Activated T-cell treated with anti-CD3 and anti-CD28 coated beads, Interleukin-2, amount 50 U/mL, for 24 hours (primary cell): ENCODE data around the gene ECHDC3.
"Not testable (repeated sequence)": the region's sequence is repeated elsewhere in the genome, so short reads cannot be mapped to it uniquely, and the experiment has no call there.

Experiments used
- DNase-seq: peaks from one replicate; pipeline ENCODE4 v3.0.0-alpha.2; 2020
- H3K27ac Mint-ChIP-seq: 2 replicates; pipeline ENCODE4 v1.8.0; 2020; ENCODE audit warnings: mild to moderate bottlenecking, mixed read lengths
- H3K27me3 Mint-ChIP-seq: 2 replicates; pipeline ENCODE4 v1.8.0; 2020; ENCODE audit warnings: mixed read lengths
- H3K36me3 Mint-ChIP-seq: 2 replicates; pipeline ENCODE4 v1.8.0; 2020; ENCODE audit warnings: low read depth, mixed read lengths
- H3K4me1 Mint-ChIP-seq: 2 replicates; pipeline ENCODE4 v1.8.0; 2020; ENCODE audit warnings: low read depth, mixed read lengths
- H3K4me3 Mint-ChIP-seq: 2 replicates; pipeline ENCODE4 v1.8.0; 2020; ENCODE audit warnings: mild to moderate bottlenecking, moderate library complexity, mixed read lengths
- H3K9me3 Mint-ChIP-seq: 2 replicates; pipeline ENCODE4 v1.8.0; 2020; ENCODE audit warnings: mixed read lengths

Gene ECHDC3

GRCh38 chr10:11728353-11728752 is 13.8 kb upstream of the ECHDC3 start:
- no peak overlapping the region for H3K27ac Mint-ChIP-seq
- DNase-seq: no peak
- H3K4me3 Mint-ChIP-seq: no peak overlapping the region
- no peaks in the 10 kb centered on the region for H3K9me3 Mint-ChIP-seq
- H3K36me3 Mint-ChIP-seq: no peaks in the 10 kb centered on the region
- H3K27me3 Mint-ChIP-seq: peaks cover 19% of the 10 kb centered on the region
- H3K4me1 Mint-ChIP-seq: peaks cover 2% of the 10 kb centered on the region

DNA sequence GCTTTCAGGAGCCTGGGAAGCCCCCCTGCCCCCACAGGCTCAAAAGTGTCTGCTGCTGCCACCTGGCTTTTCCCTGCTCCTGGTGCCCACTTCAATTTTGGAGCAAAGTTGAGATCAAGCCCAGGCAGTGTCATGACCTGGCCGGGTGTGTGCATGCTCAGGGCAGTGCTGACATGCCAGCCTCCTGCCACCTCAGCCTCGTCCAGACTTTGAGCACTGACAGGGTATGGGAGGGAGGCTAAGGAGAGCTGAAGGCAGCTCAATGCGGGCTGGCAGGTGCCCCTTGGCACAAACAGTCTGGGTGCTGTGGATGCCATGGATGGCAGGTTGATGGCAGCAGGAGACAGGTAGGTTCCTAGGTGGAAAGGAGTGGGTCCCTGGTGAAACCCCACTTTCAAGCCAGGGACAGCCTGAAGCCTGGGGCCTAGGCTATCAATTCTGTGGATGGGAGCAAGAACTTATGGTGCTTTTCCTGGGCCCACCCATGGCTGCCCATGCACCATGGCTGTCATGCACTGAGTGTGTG is 12.3 kb upstream of the ECHDC3 start:
- H3K9me3 Mint-ChIP-seq: no peaks in the 10 kb centered on the region
- no peak overlapping the region for H3K27ac Mint-ChIP-seq
- H3K36me3 Mint-ChIP-seq: no peaks in the 10 kb centered on the region
- H3K4me1 Mint-ChIP-seq: peaks cover 2% of the 10 kb centered on the region
- DNase-seq: no peak
- H3K4me3 Mint-ChIP-seq: no peak overlapping the region
- peaks cover 19% of the 10 kb centered on the region for H3K27me3 Mint-ChIP-seq

DNA sequence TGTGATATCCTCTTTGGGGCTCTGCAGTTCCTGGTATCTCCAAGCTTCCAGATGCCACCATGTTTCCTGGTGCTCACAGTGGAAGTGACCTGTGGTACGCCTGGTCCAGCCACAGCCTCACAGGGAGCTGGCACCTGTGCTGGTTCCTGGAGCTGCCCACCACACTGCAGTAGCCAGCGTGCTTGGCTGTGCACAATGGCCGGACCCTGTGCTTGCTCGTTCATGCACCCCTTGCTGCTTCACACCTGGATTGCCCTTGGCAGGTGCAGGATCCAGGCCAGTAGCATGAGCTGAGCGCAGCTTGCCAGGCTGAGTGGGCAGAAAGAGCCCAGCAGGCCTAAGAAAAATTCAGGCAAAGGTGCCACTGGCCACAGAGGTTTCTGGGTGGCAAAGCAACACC is 11.4 kb upstream of the ECHDC3 start:
- no peak for DNase-seq
- Mint-ChIP-seq H3K4me1 (no peaks in the 10 kb centered on the region), H3K27me3 (peaks cover 11% of the 10 kb centered on the region), H3K4me3 (no peak overlapping the region), H3K9me3 (no peaks in the 10 kb centered on the region), H3K36me3 (no peaks in the 10 kb centered on the region), H3K27ac (no peak overlapping the region)

DNA sequence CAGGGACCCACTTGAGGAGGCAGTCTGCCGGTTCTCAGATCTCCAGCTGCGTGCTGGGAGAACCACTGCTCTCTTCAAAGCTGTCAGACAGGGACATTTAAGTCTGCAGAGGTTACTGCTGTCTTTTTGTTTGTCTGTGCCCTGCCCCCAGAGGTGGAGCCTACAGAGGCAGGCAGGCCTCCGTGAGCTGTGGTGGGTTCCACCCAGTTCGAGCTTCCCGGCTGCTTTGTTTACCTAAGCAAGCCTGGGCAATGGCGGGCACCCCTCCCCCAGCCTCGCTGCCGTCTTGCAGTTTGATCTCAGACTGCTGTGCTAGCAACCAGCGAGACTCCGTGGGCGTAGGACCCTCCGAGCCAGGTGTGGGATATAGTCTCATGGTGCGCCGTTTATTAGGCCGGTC is 5.4 kb upstream of the ECHDC3 start:
- H3K27ac Mint-ChIP-seq, H3K4me1 Mint-ChIP-seq, DNase-seq, H3K4me3 Mint-ChIP-seq, H3K36me3 Mint-ChIP-seq, H3K9me3 Mint-ChIP-seq: not testable (repeated sequence)
- peaks cover 34% of the 10 kb centered on the region for H3K27me3 Mint-ChIP-seq

GRCh38 chr10:11737258-11738032 is 4.7 kb upstream of the ECHDC3 start:
- peaks cover 34% of the 10 kb centered on the region for H3K27me3 Mint-ChIP-seq
- H3K27ac Mint-ChIP-seq, H3K36me3 Mint-ChIP-seq, H3K4me3 Mint-ChIP-seq, DNase-seq, H3K4me1 Mint-ChIP-seq, H3K9me3 Mint-ChIP-seq: not testable (repeated sequence)

DNA sequence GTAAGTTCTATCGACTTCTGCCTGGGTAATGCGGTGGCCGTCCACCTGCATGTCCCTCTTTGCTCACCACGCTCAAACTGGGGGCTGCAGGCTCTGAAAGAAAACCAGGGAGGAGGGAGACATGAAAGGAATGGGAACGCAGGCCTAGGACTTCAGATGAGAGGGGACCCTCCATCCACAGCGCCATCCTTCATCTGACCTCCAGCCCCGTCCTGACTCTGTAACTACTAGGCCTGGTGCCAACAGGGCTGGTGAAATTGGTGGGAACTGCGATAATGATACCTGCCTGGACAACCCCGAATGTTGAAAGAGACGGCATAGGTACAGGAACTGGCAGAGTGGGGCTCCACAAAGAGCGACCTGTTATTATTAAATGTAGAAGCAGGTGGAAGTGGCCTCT is 1.3 kb upstream of the ECHDC3 start:
- Mint-ChIP-seq H3K4me1 (peaks cover 14% of the 10 kb centered on the region), H3K9me3 (peaks cover 5% of the 10 kb centered on the region), H3K27ac (no peak overlapping the region), H3K4me3 (no peak overlapping the region), H3K36me3 (no peaks in the 10 kb centered on the region), H3K27me3 (peaks cover 43% of the 10 kb centered on the region)
- no peak for DNase-seq

DNA sequence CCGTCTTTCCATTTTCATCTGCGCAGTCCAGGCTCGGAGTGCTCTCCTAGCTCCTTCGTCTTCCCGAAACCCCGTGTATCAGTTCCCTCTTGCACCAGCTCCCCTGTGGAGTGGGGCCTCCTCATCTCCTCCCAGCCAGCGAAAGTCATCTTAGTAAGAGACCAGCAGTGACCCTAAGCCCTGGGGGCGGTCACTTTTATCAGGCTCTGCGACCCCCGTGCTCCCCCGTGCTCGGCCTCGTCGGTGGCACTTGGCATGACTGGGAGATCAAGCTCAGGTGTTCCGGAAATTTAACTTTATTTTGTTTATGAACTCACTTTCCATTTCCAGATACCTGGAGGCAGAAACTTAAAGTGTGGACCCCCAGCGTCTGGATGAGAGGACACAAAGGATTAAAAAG is 574 bp upstream of the ECHDC3 start:
- no peak for DNase-seq
- Mint-ChIP-seq H3K4me3 (peak overlapping the region; percentile 64), H3K27ac (no peak overlapping the region)

DNA sequence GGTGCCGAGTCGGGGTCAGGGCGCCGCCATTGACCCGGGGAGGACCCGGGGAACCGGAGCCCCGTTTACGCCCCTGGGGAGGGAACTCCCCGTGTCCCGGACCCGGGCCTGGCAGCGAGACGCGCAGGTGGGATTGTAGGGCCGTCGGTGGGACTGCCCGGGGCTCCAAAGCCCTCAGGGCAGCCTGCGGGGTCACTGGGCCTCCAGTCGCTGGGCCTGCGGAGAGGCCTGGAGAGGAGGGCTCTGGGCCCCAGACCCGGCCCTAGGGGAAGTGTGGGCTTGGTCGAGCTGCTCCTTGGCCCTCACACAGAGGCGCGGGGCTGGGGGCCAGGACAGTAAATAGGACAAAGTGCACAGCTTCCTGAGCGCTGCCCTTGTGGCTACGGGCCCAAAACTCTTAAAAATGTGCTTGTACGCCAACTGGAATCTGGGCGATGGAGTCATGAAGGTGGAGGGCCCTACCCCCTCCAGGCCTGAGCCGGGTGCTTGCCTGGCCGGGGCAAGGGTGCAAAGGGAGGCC is 657 bp downstream of the ECHDC3 start:
- Mint-ChIP-seq H3K27me3 (peaks cover 37% of the 10 kb centered on the region), H3K4me3 (peak overlapping the region; percentile 50), H3K27ac (no peak overlapping the region), H3K4me1 (peaks cover 14% of the 10 kb centered on the region), H3K9me3 (peaks cover 5% of the 10 kb centered on the region), H3K36me3 (no peaks in the 10 kb centered on the region)
- no peak for DNase-seq

More for the DNA sequence above, 574 bp upstream of the ECHDC3 start:
- Mint-ChIP-seq H3K36me3 (no peaks in the 10 kb centered on the region), H3K9me3 (peaks cover 5% of the 10 kb centered on the region), H3K4me1 (peaks cover 14% of the 10 kb centered on the region), H3K27me3 (peaks cover 43% of the 10 kb centered on the region)

GRCh38 chr10:11743461-11744338 is 1.5 kb downstream of the ECHDC3 start:
- H3K9me3 Mint-ChIP-seq: peaks cover 4% of the 10 kb centered on the region
- no peaks in the 10 kb centered on the region for H3K36me3 Mint-ChIP-seq
- peak overlapping the region; percentile 50 for H3K4me3 Mint-ChIP-seq
- peaks cover 28% of the 10 kb centered on the region for H3K27me3 Mint-ChIP-seq
- DNase-seq: no peak
- no peak overlapping the region for H3K27ac Mint-ChIP-seq
- peaks cover 14% of the 10 kb centered on the region for H3K4me1 Mint-ChIP-seq

DNA sequence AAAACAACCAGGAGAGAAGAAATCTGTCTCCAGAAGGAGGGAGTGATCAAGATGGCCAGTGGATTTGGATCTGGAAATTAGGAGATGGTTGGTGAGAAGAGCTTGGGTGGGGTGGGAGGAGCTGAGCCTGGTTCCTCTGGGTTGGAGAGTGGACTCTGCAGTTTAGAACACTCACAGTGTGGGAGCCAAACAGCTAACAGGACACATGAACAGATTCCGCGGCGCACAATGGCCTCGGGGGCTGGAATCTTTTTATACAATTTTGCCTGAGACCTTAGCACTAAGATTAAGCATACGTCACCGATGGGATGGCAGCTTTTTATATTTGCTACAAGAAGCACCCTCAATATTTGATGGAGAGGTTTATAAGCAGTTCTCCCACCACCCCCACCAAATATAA is 2.9 kb downstream of the ECHDC3 start:
- DNase-seq: no peak
- peaks cover 19% of the 10 kb centered on the region for H3K27me3 Mint-ChIP-seq
- no peak overlapping the region for H3K4me3 Mint-ChIP-seq
- no peaks in the 10 kb centered on the region for H3K9me3 Mint-ChIP-seq
- no peaks in the 10 kb centered on the region for H3K36me3 Mint-ChIP-seq
- H3K4me1 Mint-ChIP-seq: peaks cover 14% of the 10 kb centered on the region
- H3K27ac Mint-ChIP-seq: no peak overlapping the region

- Mint-ChIP-seq H3K4me3 (no peak overlapping the region), H3K27me3 (peaks cover 9% of the 10 kb centered on the region), H3K36me3 (peaks cover 2% of the 10 kb centered on the region), H3K9me3 (no peaks in the 10 kb centered on the region), H3K27ac (no peak overlapping the region), H3K4me1 (peaks cover 7% of the 10 kb centered on the region)
- no peak for DNase-seq
Measured at GRCh38 chr10:11746883-11747539, 4.8 kb downstream of the ECHDC3 start.

- DNase-seq: no peak
- Mint-ChIP-seq H3K4me1 (no peaks in the 10 kb centered on the region), H3K27ac (no peak overlapping the region), H3K27me3 (peaks cover under 1% of the 10 kb centered on the region), H3K36me3 (peaks cover 2% of the 10 kb centered on the region), H3K4me3 (no peak overlapping the region), H3K9me3 (no peaks in the 10 kb centered on the region)
Measured at GRCh38 chr10:11748866-11749265, 6.7 kb downstream of the ECHDC3 start.

GRCh38 chr10:11750420-11750819 is 8.2 kb downstream of the ECHDC3 start:
- H3K36me3 Mint-ChIP-seq: peaks cover 2% of the 10 kb centered on the region
- H3K27me3 Mint-ChIP-seq: no peaks in the 10 kb centered on the region
- H3K27ac Mint-ChIP-seq: no peak overlapping the region
- DNase-seq: no peak
- no peaks in the 10 kb centered on the region for H3K4me1 Mint-ChIP-seq
- no peak overlapping the region for H3K4me3 Mint-ChIP-seq
- no peaks in the 10 kb centered on the region for H3K9me3 Mint-ChIP-seq

DNA sequence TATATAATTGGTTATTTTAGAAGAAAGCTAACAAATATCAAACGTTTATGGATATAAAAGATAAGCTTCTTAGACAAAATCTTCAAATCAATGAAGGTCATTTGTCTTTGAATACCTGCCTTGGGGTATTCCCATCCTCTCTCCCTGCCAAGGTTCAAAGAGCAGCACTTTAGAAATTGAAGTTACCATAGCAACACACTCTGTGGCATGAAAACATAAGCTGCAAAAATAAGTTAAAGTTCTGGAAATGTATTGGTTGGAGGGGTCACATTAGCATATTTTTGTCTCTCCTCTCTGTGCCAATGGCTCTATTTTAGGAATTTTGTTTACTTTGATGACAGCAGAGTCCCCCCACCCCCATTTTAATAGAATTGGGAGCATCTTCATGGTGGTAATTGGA is 12.0 kb downstream of the ECHDC3 start:
- Mint-ChIP-seq H3K9me3 (no peaks in the 10 kb centered on the region), H3K36me3 (peaks cover 2% of the 10 kb centered on the region), H3K4me1 (peaks cover 3% of the 10 kb centered on the region), H3K27me3 (no peaks in the 10 kb centered on the region), H3K4me3 (no peak overlapping the region), H3K27ac (no peak overlapping the region)
- DNase-seq: no peak
